IMR-90 (cell line): ENCODE data around the gene KRT6C. TPM values are rescaled to one million over a fixed set of nuclear protein-coding genes. Genes with fewer than 3 reads are reported as not detected.

Experiments used
- ATAC-seq: fragments of 200-7000 bp; cut with Tn5 transposase; 2 replicates; pipeline ENCODE4 v1.9.1; 2020; ENCODE audit warnings: low read depth, mild to moderate bottlenecking, moderate library complexity
- BruUV-seq: library from RNA; stranded (reverse); fragments of 400-500 nt; replicated peaks from 2 replicates; lab custom pipeline; 2021; lab: Mats Ljungman, UMichigan
- CTCF ChIA-PET: fragments of 300-600 bp; formaldehyde crosslinking; extraction: SDS; loops from one replicate; lab custom pipeline; 2021; ENCODE audit warnings: antibody characterized with exemption; lab: Yijun Ruan, JAX
- POLR2A ChIA-PET: fragments of 300-600 bp; sonication (Branson Sonifier 250); formaldehyde crosslinking; loops from one replicate; lab custom pipeline; 2022; ENCODE audit warnings: antibody characterized with exemption; ENCODE audit not compliant: unreplicated experiment; lab: Charles Lee
- DNase-seq: peaks from one replicate; pipeline ENCODE4 v3.0.0; 2013
- H2AFZ ChIP-seq: replicated peaks from 2 replicates; pipeline ENCODE3; 2013; ENCODE audit warnings: low read length, mild to moderate bottlenecking; ENCODE audit not compliant: poor library complexity
- H2AK5ac ChIP-seq: 2 replicates; pipeline ENCODE4 v1.6.1; 2013; ENCODE audit warnings: low read depth, low read length, inconsistent platforms
- H2AK9ac ChIP-seq: replicated peaks from 2 replicates; pipeline ENCODE3; 2013; ENCODE audit warnings: mild to moderate bottlenecking, low read depth, low read length, moderate library complexity; ENCODE audit not compliant: poor library complexity
- H2BK120ac ChIP-seq: 2 replicates; pipeline ENCODE4 v1.6.1; 2013; ENCODE audit warnings: low read depth, low read length, inconsistent platforms
- H2BK15ac ChIP-seq: 3 replicates; pipeline ENCODE4 v1.6.1; 2013; ENCODE audit warnings: low read depth, low read length, inconsistent platforms
- H2BK20ac ChIP-seq: 2 replicates; pipeline ENCODE4 v1.6.1; 2013; ENCODE audit warnings: low read depth, mild to moderate bottlenecking, inconsistent platforms, low read length, moderate library complexity
- H2BK5ac ChIP-seq: 2 replicates; pipeline ENCODE4 v1.6.1; 2013; ENCODE audit warnings: mild to moderate bottlenecking, low read depth, low read length, inconsistent platforms; ENCODE audit not compliant: poor library complexity, severe bottlenecking
- H3K14ac ChIP-seq: replicated peaks from 2 replicates; pipeline ENCODE4 v1.6.1; 2013; ENCODE audit warnings: low read depth, low read length, inconsistent platforms
- H3K18ac ChIP-seq: 2 replicates; pipeline ENCODE4 v1.6.1; 2013; ENCODE audit warnings: low read depth, low read length, control low read depth
- H3K23ac ChIP-seq: 2 replicates; pipeline ENCODE4 v1.6.1; 2013; ENCODE audit warnings: low read depth, low read length, inconsistent platforms
- H3K27ac ChIP-seq: 2 replicates; pipeline ENCODE4 v1.5.1; 2013; ENCODE audit warnings: mild to moderate bottlenecking, control low read depth, low read length; ENCODE audit not compliant: insufficient read depth
- H3K27me3 ChIP-seq: 2 replicates; pipeline ENCODE4 v1.6.1; 2013; ENCODE audit warnings: low read length; ENCODE audit not compliant: control insufficient read depth, insufficient read depth
- H3K36me3 ChIP-seq: 2 replicates; pipeline ENCODE4 v1.6.1; 2013; ENCODE audit warnings: low read length, mixed read lengths; ENCODE audit not compliant: control insufficient read depth, insufficient read depth
- H3K4ac ChIP-seq: 2 replicates; pipeline ENCODE4 v1.6.1; 2013; ENCODE audit warnings: low read depth, low read length, inconsistent platforms
- H3K4me1 ChIP-seq: 2 replicates; pipeline ENCODE4 v1.6.1; 2013; ENCODE audit warnings: low read length, mixed read lengths; ENCODE audit not compliant: control insufficient read depth, insufficient read depth
- H3K4me2 ChIP-seq: 2 replicates; pipeline ENCODE4 v1.6.1; 2013; ENCODE audit warnings: low read depth, mild to moderate bottlenecking, control low read depth, low read length, moderate library complexity
- H3K4me3 ChIP-seq: 2 replicates; pipeline ENCODE4 v1.5.1; 2013; ENCODE audit warnings: low read depth, mild to moderate bottlenecking, control low read depth, low read length, moderate library complexity; ENCODE audit not compliant: insufficient read depth
- H3K56ac ChIP-seq: 2 replicates; pipeline ENCODE4 v1.6.1; 2013; ENCODE audit warnings: low read length, inconsistent platforms; ENCODE audit not compliant: insufficient read depth; ENCODE audit errors: extremely low read depth
- H3K79me1 ChIP-seq, 2 experiments: 2 replicates each; pipeline ENCODE4 v1.6.1; 2013; ENCODE audit warnings: low read length in 2 of 2, inconsistent platforms in 1 of 2, low read depth in 1 of 2
- H3K9ac ChIP-seq: 2 replicates; pipeline ENCODE4 v1.6.1; 2013; ENCODE audit warnings: low read depth, low read length, control low read depth
- H3K9me1 ChIP-seq: 2 replicates; pipeline ENCODE4 v1.6.1; 2013; ENCODE audit warnings: low read length, inconsistent platforms; ENCODE audit not compliant: insufficient read depth
- H3K9me3 ChIP-seq: 2 replicates; pipeline ENCODE4 v1.6.1; 2013; ENCODE audit warnings: low read length; ENCODE audit not compliant: control insufficient read depth, insufficient read depth
- H4K20me1 ChIP-seq: 2 replicates; pipeline ENCODE4 v1.6.1; 2013; ENCODE audit warnings: low read length, inconsistent platforms; ENCODE audit not compliant: insufficient read depth
- H4K5ac ChIP-seq: 2 replicates; pipeline ENCODE4 v1.6.1; 2013; ENCODE audit warnings: mild to moderate bottlenecking, low read depth, low read length, control low read depth
- H4K8ac ChIP-seq, 2 experiments: 2 replicates each; pipeline ENCODE4 v1.6.1; 2013; ENCODE audit warnings: low read depth in 2 of 2, low read length in 2 of 2, control low read depth in 1 of 2, inconsistent platforms in 1 of 2
- H4K91ac ChIP-seq: 2 replicates; pipeline ENCODE4 v1.6.1; 2013; ENCODE audit warnings: low read depth, low read length, inconsistent platforms; ENCODE audit not compliant: insufficient read depth
- BHLHE40 ChIP-seq: fragments of 150-350 bp; IDR thresholded peaks from 2 replicates; pipeline ENCODE4 v1.6.1; 2016; ENCODE audit warnings: mild to moderate bottlenecking, low read depth, low read length
- CHD1 ChIP-seq: IDR thresholded peaks from 2 replicates; pipeline ENCODE4 v1.6.1; 2012; ENCODE audit warnings: low read depth, low read length, improper control_type of control experiment
- FOS ChIP-seq: fragments of 150-350 bp; IDR thresholded peaks from 2 replicates; pipeline ENCODE4 v1.6.1; 2016; ENCODE audit warnings: low read depth, low read length
- MAFK ChIP-seq: IDR thresholded peaks from 2 replicates; pipeline ENCODE4 v1.6.1; 2012; ENCODE audit warnings: low read depth, low read length, improper control_type of control experiment
- MAZ ChIP-seq: IDR thresholded peaks from 2 replicates; pipeline ENCODE4 v1.6.1; 2012; ENCODE audit warnings: low read depth, mild to moderate bottlenecking, low read length, improper control_type of control experiment, moderate library complexity, borderline replicate concordance
- MXI1 ChIP-seq: IDR thresholded peaks from 2 replicates; pipeline ENCODE4 v1.6.1; 2012; ENCODE audit warnings: low read depth, mild to moderate bottlenecking, low read length, moderate library complexity, borderline replicate concordance
- NFE2L2 ChIP-seq: fragments of 150-350 bp; IDR thresholded peaks from 2 replicates; pipeline ENCODE4 v1.6.1; 2016; ENCODE audit warnings: low read depth, mild to moderate bottlenecking, low read length
- POLR2A ChIP-seq: IDR thresholded peaks from 2 replicates; pipeline ENCODE4 v1.6.1; 2012; ENCODE audit warnings: mild to moderate bottlenecking, low read depth, low read length
- RAD21 ChIP-seq: IDR thresholded peaks from 2 replicates; pipeline ENCODE4 v1.6.1; 2012; ENCODE audit warnings: low read length, improper control_type of control experiment
- RCOR1 ChIP-seq: IDR thresholded peaks from 2 replicates; pipeline ENCODE4 v1.6.1; 2012; ENCODE audit warnings: mild to moderate bottlenecking, low read length, improper control_type of control experiment; ENCODE audit not compliant: insufficient replicate concordance
- RFX5 ChIP-seq: IDR thresholded peaks from 2 replicates; pipeline ENCODE4 v1.8.0; 2012; ENCODE audit warnings: low read depth, mild to moderate bottlenecking, low read length, moderate library complexity
- SMC3 ChIP-seq: fragments of 150-350 bp; IDR thresholded peaks from 2 replicates; pipeline ENCODE4 v1.6.1; 2016; ENCODE audit warnings: low read depth, mild to moderate bottlenecking, antibody characterized with exemption, low read length, moderate library complexity
- WGBS, 2 experiments: methylation state at CpG; one replicate each; pipeline versions ENCODE4 v1.1.5 to v1.1.7; 2013; ENCODE audit warnings: missing lambda C conversion rate in 2 of 2; ENCODE audit not compliant: insufficient read length in 1 of 2; ENCODE audit errors: extremely low coverage in 2 of 2; 5-methylcytosine and 5-hydroxymethylcytosine counted together
- dilution Hi-C: fragments of 300-500 bp; cut with HindIII; formaldehyde crosslinking; loops from one replicate; pipeline ENCODE4 v1.14.3; 2018; ENCODE audit warnings: low sequenced_read_pairs; ENCODE audit not compliant: unreplicated experiment
- in situ Hi-C: fragments of 300-500 bp; cut with MboI; formaldehyde crosslinking; loops from 3 replicates; pipeline ENCODE4 v1.14.3; 2019; ENCODE audit warnings: low sequenced_read_pairs, inconsistent platforms, mixed read lengths
- intact Hi-C: fragments of 100-400 bp; cut with micrococcal nuclease; formaldehyde crosslinking; loops from 2 replicates; pipeline ENCODE4 v1.10.0; 2022
- polyA plus RNA-seq, 3 experiments: library from polyadenylated mRNA; depleted of rRNA; stranded (reverse); fragments of >200 nt; gene quantifications; 2 replicates each; pipeline ENCODE4 v1.2.3, GENCODE V29; 2012; ENCODE audit warnings: low replicate concordance in 1 of 3
- total RNA-seq: library from RNA; depleted of rRNA; stranded (reverse); fragments of >200 nt; gene quantifications from 2 replicates; pipeline ENCODE4 v1.2.3, GENCODE V29; 2012
- TF ChIP-seq, protein P1 (sequence below): fragments of 150-350 bp; IDR thresholded peaks from 2 replicates; pipeline ENCODE4 v1.6.1; 2016; ENCODE audit warnings: low read depth, mild to moderate bottlenecking, low read length, moderate library complexity, borderline replicate concordance
- TF ChIP-seq, protein P2 (sequence below): fragments of 150-350 bp; IDR thresholded peaks from 2 replicates; pipeline ENCODE4 v1.6.1; 2017; ENCODE audit warnings: mild to moderate bottlenecking, antibody characterized with exemption, low read length, low read depth
- TF ChIP-seq, protein P3 (sequence below): conservative IDR thresholded peaks from 2 replicates; pipeline ENCODE4 v1.5.1; 2012; ENCODE audit warnings: mild to moderate bottlenecking, low read depth, low read length, improper control_type of control experiment

The KRT6C gene
- total and polyA plus RNA-seq, 2 of the 4 experiments (the other 2 are of a cell fraction): not detected

DNA sequence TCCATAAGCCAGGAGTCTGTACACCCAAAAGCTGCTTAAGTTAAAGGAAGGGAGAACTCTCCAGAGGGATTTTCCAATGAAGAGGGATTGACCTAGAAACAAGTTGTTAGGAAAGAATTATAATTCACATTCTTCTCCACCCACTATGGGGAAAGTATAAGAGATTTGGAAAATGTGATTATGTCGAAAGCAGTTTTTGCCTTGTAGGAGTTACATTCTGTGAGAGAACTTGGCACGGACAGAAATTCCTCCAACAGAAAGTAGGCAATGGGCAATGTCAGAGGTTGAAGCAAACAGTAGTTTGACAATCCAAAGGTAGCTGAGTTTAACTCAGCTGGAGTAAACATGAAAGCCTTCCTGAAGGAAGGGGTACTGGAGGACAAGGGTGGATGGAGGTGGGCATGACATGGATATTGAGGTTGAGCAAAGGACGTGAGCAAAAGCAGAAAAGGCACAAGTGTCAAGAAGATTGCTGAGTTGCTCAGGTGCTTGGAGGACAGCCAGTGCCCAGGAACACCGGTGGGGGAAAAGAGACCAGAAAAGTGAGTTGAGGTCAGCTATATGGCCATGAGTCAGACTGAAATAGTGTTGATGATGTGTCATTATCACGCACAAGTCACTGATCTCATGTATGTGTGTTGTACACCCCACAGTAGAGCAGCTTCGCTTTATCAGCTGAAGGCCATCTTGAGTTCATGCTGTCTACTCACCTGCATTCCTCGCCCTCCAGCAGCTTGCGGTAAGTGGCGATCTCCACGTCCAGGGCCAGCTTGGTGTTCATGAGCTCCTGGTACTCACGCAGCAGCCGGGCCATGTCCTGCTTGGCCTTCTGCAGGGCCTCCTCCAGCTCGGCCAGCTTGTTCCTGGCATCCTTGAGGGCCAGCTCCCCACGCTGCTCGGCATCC, 42.6 kb upstream of the KRT6C start:
- in situ Hi-C loops: no loop called here
- no peak overlapping the region for H2BK20ac ChIP-seq
- no peaks in the 10 kb centered on the region for H3K9me1 ChIP-seq
- no peak overlapping the region for H3K18ac ChIP-seq
- H4K5ac ChIP-seq: no peak overlapping the region
- H4K8ac ChIP-seq: no peak overlapping the region
- 80% methylated on average over 9 of the region's 15 CpGs; no CpG with 5 or more reads in 1 of the 2 experiments for WGBS, 2 experiments
- H3K4ac ChIP-seq: no peak overlapping the region
- ChIA-PET POLR2A (no interaction called here), CTCF (interaction anchor here (0.8 kb wide), 1 partner anchor 17 kb away, joined by 3 read pairs; no protein-coding TSS in a partner anchor)
- no TSS peak for BruUV-seq
- dilution Hi-C loops: no loop called here
- H3K23ac ChIP-seq: no peak overlapping the region
- H3K27me3 ChIP-seq: peaks cover 24% of the 10 kb centered on the region
- no peak overlapping the region for H3K9ac ChIP-seq
- H2AK5ac ChIP-seq: no peak overlapping the region
- no peak overlapping the region for H2AFZ ChIP-seq
- no peak overlapping the region for H2BK120ac ChIP-seq
- H2BK15ac ChIP-seq: no peak overlapping the region
- no peak overlapping the region for H2AK9ac ChIP-seq
- no peak overlapping the region for H3K56ac ChIP-seq
- ATAC-seq (no peak), DNase-seq (no peak)
- no peaks in the 10 kb centered on the region for H3K79me1 ChIP-seq
- no peaks in the 10 kb centered on the region; the same call in 1 of the 2 replicates for H4K20me1 ChIP-seq
- no peaks in the 10 kb centered on the region for H3K36me3 ChIP-seq
- intact Hi-C loops: no loop called here
- no peak overlapping the region for H3K4me2 ChIP-seq
- no peaks in the 10 kb centered on the region for H3K4me1 ChIP-seq
- H2BK5ac ChIP-seq: no peak overlapping the region
- H3K4me3 ChIP-seq: no peak overlapping the region
- no peak overlapping the region for H4K91ac ChIP-seq
- no peak overlapping the region for H3K27ac ChIP-seq
- H3K14ac ChIP-seq: no peak overlapping the region
- no peaks in the 10 kb centered on the region for H3K9me3 ChIP-seq
- TF ChIP-seq MAFK (no peak), RFX5 (no peak), CHD1 (no peak), POLR2A (no peak), SMC3 (no peak), RCOR1 (no peak), NFE2L2 (no peak), FOS (no peak), BHLHE40 (no peak), RAD21 (no peak), MAZ (no peak), MXI1 (no peak)
- TF ChIP-seq, protein P1, sequence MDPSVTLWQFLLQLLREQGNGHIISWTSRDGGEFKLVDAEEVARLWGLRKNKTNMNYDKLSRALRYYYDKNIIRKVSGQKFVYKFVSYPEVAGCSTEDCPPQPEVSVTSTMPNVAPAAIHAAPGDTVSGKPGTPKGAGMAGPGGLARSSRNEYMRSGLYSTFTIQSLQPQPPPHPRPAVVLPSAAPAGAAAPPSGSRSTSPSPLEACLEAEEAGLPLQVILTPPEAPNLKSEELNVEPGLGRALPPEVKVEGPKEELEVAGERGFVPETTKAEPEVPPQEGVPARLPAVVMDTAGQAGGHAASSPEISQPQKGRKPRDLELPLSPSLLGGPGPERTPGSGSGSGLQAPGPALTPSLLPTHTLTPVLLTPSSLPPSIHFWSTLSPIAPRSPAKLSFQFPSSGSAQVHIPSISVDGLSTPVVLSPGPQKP: no peak
- TF ChIP-seq, protein P2, sequence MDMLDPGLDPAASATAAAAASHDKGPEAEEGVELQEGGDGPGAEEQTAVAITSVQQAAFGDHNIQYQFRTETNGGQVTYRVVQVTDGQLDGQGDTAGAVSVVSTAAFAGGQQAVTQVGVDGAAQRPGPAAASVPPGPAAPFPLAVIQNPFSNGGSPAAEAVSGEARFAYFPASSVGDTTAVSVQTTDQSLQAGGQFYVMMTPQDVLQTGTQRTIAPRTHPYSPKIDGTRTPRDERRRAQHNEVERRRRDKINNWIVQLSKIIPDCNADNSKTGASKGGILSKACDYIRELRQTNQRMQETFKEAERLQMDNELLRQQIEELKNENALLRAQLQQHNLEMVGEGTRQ: no peak
- TF ChIP-seq, protein P3, sequence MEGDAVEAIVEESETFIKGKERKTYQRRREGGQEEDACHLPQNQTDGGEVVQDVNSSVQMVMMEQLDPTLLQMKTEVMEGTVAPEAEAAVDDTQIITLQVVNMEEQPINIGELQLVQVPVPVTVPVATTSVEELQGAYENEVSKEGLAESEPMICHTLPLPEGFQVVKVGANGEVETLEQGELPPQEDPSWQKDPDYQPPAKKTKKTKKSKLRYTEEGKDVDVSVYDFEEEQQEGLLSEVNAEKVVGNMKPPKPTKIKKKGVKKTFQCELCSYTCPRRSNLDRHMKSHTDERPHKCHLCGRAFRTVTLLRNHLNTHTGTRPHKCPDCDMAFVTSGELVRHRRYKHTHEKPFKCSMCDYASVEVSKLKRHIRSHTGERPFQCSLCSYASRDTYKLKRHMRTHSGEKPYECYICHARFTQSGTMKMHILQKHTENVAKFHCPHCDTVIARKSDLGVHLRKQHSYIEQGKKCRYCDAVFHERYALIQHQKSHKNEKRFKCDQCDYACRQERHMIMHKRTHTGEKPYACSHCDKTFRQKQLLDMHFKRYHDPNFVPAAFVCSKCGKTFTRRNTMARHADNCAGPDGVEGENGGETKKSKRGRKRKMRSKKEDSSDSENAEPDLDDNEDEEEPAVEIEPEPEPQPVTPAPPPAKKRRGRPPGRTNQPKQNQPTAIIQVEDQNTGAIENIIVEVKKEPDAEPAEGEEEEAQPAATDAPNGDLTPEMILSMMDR: no peak
